AG04449 (cell line): ENCODE data around the gene TUBD1.
A peak's percentile ranks its signal among the peaks of the same experiment; 100 is the strongest.
"Not testable (repeated sequence)": the region's sequence is repeated elsewhere in the genome, so short reads cannot be mapped to it uniquely, and the experiment has no call there.

Experiments used
- CTCF ChIA-PET: fragments of 350-600 bp; formaldehyde crosslinking; extraction: SDS; loops from one replicate; lab custom pipeline; 2021; ENCODE audit warnings: antibody characterized with exemption; lab: Yijun Ruan, JAX
- POLR2A ChIA-PET: fragments of 400-600, 350-600 bp; formaldehyde crosslinking; extraction: SDS; loops from one replicate; lab custom pipeline; 2020; ENCODE audit warnings: antibody characterized with exemption, inconsistent platforms; lab: Yijun Ruan, JAX
- DNase-seq: peaks from one replicate; pipeline ENCODE4 v3.0.0-alpha.2; 2010; ENCODE audit warnings: low read depth, low spot score
- H3K4me3 ChIP-seq: 2 replicates; pipeline ENCODE4 v1.5.1; 2011; ENCODE audit warnings: low read depth, mild to moderate bottlenecking, control low read depth, low read length
- TF ChIP-seq, protein P1 (sequence below): IDR thresholded peaks from one replicate; pipeline ENCODE4 v1.5.1; 2011; ENCODE audit warnings: mild to moderate bottlenecking, moderate library complexity, low read length, control low read depth, inconsistent platforms; ENCODE audit not compliant: insufficient read depth; ENCODE audit errors: missing control alignments

Gene TUBD1

DNA sequence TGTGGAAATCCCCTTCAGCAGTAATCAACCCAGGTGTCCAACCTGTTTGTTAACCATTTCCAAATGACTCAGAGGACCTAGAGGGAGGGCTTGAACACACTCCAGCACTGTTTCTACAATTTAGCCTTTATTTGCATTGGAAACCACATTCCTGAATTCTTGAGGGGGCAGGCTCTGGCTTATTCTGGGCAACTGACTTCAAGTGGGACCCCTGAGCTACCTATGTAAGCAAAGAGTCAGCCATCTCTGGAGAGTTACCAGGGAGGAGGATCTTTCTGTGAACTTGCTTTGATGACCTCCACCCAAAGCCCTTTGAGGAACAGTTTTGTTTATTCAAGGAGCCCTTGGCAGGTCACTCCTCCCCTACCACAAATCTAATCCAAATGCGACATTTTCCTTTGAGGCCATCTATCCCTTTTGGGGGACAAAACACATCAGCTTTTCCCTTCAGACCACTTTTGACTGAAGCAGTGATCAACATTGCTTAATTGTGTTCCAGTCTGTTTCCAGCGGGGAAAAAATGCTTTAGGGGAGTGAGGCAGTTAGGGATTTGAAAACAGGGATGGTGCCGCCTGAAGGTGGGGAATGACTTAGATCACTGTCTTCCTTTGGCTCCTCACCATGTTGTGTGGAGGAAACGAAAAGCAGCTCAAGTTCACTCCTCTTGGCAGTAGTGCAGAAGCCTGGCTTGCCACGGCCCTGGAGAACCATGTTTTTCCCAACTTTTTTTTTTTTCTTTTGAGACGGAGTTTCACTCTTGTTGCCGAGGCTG, 46.2 kb downstream of the TUBD1 start:
- H3K4me3 ChIP-seq, result no peak overlapping the region
- POLR2A ChIA-PET, result interaction anchor here (0.7 to 13.4 kb wide), 9 partner anchors 9 to 103 kb away, joined by 3 to 449 read pairs (median 5); no protein-coding TSS in a partner anchor

DNA sequence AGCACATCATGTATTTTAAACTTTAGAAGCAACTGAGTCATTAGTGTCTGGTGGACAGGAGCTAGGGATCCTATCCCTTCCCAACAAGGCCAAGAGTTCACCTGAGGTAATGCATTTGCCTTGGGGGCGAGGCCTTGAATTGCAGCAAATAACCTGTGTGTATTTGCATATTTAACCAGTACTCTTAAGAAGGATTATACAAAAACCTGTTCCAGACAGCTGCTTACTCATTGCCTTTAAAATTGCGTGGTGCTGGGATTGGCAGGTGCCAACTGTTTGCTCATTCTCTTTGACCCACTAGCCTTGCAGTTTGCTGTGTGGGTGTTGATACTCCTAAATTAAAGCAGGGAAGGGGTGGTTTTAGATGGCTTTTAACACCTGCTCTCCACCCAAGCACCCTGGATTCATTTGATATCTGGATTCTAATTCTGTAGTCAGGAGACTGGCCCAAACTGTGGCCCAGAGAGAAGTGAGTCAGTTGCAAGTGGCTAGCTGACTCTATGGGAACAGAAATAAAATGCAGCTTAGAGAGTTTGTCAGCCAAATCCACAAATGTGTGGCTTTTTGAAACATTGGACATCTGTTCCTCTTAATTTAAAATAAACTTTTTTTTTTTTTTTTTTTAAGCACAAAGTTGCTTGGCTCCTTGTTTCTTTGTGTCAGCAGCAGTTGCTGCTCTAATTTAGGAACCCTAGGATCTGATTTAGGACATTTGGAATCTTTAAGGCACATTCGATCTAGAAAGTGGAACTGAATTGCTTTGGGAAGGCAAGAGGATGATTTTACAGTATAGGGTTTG, 46.9 kb downstream of the TUBD1 start:
- ChIA-PET CTCF (no interaction called here), POLR2A (interaction anchor here (0.7 to 13.4 kb wide), 10 partner anchors 8 to 139 kb away, joined by 3 to 449 read pairs (median 6); partner anchors contain the start of genes PTRH2 and VMP1)
- no peak overlapping the region for H3K4me3 ChIP-seq
- TF ChIP-seq, protein P1, sequence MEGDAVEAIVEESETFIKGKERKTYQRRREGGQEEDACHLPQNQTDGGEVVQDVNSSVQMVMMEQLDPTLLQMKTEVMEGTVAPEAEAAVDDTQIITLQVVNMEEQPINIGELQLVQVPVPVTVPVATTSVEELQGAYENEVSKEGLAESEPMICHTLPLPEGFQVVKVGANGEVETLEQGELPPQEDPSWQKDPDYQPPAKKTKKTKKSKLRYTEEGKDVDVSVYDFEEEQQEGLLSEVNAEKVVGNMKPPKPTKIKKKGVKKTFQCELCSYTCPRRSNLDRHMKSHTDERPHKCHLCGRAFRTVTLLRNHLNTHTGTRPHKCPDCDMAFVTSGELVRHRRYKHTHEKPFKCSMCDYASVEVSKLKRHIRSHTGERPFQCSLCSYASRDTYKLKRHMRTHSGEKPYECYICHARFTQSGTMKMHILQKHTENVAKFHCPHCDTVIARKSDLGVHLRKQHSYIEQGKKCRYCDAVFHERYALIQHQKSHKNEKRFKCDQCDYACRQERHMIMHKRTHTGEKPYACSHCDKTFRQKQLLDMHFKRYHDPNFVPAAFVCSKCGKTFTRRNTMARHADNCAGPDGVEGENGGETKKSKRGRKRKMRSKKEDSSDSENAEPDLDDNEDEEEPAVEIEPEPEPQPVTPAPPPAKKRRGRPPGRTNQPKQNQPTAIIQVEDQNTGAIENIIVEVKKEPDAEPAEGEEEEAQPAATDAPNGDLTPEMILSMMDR, result no peak
- no peak for DNase-seq

More for the DNA sequence above, 46.2 kb downstream of the TUBD1 start:
- TF ChIP-seq, protein P1, result no peak
- no peak for DNase-seq
- CTCF ChIA-PET, result no interaction called here

DNA sequence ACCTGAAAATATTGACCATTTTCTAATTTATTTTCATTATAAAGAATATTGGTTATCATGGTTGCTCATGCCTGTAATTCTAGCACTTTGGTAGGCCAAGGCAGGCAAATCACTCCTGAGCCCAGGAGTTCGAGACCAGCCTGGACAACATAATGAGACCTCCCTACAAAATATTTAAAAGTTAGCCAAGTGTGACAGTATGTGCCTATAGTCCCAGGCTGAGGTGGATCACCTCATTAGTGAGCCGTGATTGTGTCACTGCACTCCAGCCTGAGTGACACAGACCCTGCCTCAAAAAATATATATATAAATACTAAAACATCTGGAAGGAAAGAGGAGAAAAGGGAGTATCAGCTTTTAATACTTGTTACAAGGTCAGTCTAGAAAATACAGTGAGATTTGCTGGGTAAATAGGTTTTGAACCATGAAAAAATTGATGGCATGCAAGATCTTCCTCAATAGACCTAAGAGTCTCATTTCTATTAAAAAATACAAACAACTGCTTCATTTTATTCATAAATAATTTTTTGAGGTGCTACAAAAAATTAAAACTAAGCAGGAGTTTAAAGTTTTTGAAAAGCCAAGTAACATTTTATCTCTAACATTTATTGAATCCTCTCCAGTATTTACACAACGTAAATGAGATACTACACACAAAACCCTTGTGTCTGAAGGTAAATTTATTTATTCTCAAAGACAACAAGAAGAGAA, 47.7 kb downstream of the TUBD1 start:
- CTCF ChIA-PET, result no interaction called here
- no peak overlapping the region for H3K4me3 ChIP-seq
- DNase-seq, result no peak
- TF ChIP-seq, protein P1, result no peak
- POLR2A ChIA-PET, result interaction anchor here (0.9 to 13.4 kb wide), 10 partner anchors 8 to 138 kb away, joined by 4 to 449 read pairs (median 7); partner anchors contain the start of genes PTRH2 and VMP1

DNA sequence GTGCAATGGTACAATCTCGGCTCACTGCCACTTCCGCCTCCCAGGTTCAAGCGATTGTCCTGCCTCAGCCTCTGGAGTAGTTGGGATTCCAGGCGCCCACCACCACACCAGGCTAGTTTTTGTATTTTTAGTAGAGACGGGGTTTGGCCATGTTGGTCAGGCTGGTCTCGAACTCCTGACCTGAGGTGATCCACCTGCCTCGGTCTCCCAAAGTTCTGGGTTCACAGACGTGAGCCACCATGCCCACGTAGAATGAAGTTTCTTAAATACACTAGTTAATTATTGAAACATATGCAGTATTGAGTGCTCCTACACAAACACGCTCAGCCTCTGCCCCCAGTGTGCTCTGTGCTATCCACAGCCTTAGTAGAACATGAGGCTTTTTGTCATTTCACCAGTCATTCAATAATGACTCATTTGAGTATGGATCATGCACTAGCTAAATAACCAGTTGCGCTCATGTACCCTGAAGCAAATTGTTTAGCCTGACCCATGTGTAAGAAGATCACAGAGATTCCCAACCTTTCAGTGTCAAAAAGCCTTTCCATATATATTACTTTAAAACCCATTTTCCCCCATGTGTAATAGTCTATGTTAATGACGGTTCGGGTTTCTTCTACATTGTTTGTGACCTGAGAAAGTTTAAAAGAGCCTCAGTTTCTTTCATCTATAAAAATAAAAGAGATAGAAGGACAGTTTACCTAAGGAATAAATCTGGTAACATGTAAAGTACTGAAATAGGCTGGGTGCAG, 49.7 kb downstream of the TUBD1 start:
- TF ChIP-seq, protein P1, result no peak
- CTCF ChIA-PET, result no interaction called here
- POLR2A ChIA-PET, result interaction anchor here (0.7 to 13.4 kb wide), 14 partner anchors 10 to 95 kb away, joined by 3 to 449 read pairs (median 8); no protein-coding TSS in a partner anchor
- H3K4me3 ChIP-seq, result peak overlapping the region; percentile 78
- DNase-seq, result peak; percentile 99

DNA sequence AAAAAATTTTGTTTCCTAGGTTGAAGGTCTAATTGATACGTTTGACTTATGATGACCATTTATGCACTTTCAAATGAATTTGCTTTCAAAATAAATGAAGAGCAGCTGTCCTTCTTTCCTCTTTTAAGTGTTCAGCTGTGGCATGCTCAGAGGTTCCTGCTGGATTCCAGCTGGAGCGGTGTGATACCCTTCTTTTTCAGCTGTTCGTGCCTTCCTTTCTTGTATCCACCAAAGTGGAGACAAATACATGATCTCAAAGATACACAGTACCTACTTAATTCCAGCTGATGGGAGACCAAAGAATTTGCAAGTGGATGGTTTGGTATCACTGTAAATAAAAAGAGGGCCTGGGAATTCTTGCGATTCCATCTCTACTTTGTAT, 50.9 kb downstream of the TUBD1 start:
- CTCF ChIA-PET, DNase-seq: not testable (repeated sequence)
- H3K4me3 ChIP-seq, result peak overlapping the region; percentile 78
- POLR2A ChIA-PET, result interaction anchor here (1.4 to 13.4 kb wide), 6 partner anchors 11 to 89 kb away, joined by 4 to 449 read pairs (median 68); no protein-coding TSS in a partner anchor

DNA sequence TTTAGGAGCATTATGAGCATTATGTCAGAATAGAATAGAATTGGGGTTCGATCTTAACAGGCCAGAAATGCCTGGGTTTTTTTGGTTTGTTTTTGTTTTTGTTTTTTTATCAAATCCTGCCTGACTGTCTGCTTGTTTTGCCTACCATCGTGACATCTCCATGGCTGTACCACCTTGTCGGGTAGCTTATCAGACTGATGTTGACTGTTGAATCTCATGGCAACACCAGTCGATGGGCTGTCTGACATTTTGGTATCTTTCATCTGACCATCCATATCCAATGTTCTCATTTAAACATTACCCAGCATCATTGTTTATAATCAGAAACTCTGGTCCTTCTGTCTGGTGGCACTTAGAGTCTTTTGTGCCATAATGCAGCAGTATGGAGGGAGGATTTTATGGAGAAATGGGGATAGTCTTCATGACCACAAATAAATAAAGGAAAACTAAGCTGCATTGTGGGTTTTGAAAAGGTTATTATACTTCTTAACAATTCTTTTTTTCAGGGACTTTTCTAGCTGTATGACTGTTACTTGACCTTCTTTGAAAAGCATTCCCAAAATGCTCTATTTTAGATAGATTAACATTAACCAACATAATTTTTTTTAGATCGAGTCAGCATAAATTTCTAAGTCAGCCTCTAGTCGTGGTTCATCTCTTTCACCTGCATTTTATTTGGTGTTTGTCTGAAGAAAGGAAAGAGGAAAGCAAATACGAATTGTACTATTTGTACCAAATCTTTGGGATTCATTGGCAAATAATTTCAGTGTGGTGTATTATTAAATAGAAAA, 51.5 kb downstream of the TUBD1 start:
- DNase-seq, result not testable (repeated sequence)

More for the DNA sequence above, 51.5 kb downstream of the TUBD1 start:
- CTCF ChIA-PET, result not testable (repeated sequence)
- POLR2A ChIA-PET, result interaction anchor here (0.7 to 13.4 kb wide), 8 partner anchors 12 to 88 kb away, joined by 3 to 449 read pairs (median 29); no protein-coding TSS in a partner anchor
- peak overlapping the region; percentile 78 for H3K4me3 ChIP-seq
